ENCODE results near the gene MSL3.

- TF ChIP-seq CTCF (IDR thresholded peaks at IDR 0.05; ENCODE audit: insufficient read depth, low read length) (no peak), GABPA (IDR thresholded peaks at IDR 0.05; ENCODE audit: low read depth) (no peak)
These were observed 16.5 kb upstream of the MSL3 start for GRCh38 chrX:11741574-11741973.
